RWPE1 (cell line): Measurements from ENCODE around the gene HDGFL3.
"Not testable (repeated sequence)": the region's sequence is repeated elsewhere in the genome, so short reads cannot be mapped to it uniquely, and the experiment has no call there.

ENCODE experiments used
- CTCF ChIA-PET: fragments of 350-600 bp; sonication (Branson Sonifier 250); formaldehyde crosslinking; extraction: SDS; loops from one replicate; lab custom pipeline; 2021; lab: Yijun Ruan, JAX
- POLR2A ChIA-PET: fragments of 400-600 bp; formaldehyde crosslinking; extraction: SDS; loops from one replicate; lab custom pipeline; 2020; ENCODE audit warnings: antibody characterized with exemption; ENCODE audit not compliant: low non-redundant PET; lab: Yijun Ruan, JAX
- DNase-seq: peaks from one replicate; pipeline ENCODE4 v3.0.0; 2012; ENCODE audit warnings: low spot score
- H3K27ac ChIP-seq: fragments of 450-650 bp; 2 replicates; pipeline ENCODE4 v1.5.1; 2017
- TF ChIP-seq, protein P1 (sequence below): fragments of 450-650 bp; conservative IDR thresholded peaks from 2 replicates; pipeline ENCODE4 v1.5.1; 2017; ENCODE audit warnings: low read depth, mild to moderate bottlenecking

The HDGFL3 gene

DNA sequence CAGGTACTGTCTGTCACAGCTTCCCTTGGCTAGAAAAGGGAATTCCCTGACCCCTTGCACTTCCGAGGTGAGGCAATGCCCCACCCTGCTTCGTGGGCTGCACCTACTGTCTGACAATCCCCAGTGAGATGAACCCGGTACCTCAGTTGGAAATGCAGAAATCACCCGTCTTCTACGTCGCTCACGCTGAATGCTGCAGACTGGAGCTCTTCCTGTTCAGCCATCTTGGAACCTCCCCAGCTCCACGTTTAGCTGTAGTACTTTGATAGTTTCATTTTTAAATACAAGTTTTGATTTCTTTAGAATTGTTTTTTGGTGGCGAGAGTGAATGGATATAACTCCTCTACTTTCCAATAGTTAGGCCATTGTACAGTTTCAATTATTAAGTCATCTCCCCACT is 17.8 kb upstream of the HDGFL3 start:
- no peak for DNase-seq
- ChIA-PET POLR2A (no interaction called here), CTCF (no interaction called here)
- H3K27ac ChIP-seq: no peak overlapping the region
- TF ChIP-seq, protein P1, sequence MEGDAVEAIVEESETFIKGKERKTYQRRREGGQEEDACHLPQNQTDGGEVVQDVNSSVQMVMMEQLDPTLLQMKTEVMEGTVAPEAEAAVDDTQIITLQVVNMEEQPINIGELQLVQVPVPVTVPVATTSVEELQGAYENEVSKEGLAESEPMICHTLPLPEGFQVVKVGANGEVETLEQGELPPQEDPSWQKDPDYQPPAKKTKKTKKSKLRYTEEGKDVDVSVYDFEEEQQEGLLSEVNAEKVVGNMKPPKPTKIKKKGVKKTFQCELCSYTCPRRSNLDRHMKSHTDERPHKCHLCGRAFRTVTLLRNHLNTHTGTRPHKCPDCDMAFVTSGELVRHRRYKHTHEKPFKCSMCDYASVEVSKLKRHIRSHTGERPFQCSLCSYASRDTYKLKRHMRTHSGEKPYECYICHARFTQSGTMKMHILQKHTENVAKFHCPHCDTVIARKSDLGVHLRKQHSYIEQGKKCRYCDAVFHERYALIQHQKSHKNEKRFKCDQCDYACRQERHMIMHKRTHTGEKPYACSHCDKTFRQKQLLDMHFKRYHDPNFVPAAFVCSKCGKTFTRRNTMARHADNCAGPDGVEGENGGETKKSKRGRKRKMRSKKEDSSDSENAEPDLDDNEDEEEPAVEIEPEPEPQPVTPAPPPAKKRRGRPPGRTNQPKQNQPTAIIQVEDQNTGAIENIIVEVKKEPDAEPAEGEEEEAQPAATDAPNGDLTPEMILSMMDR: no peak

DNA sequence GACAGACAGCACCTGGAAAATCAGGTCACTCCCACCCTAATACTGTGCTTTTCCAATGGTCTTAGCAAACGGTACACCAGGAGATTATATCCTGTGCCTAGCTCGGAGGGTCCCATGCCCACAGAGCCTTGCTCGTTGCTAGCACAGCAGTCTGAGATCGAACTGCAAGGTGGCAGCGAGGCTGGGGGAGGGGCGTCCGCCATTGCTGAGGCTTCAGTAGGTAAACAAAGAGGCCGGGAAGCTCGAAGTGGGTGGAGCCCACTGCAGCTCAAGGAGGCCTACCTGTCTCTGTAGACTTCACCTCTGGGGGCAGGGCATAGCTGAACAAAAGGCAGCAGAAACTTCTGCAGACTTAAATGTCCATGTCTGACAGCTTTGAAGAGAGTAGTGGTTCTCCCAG is 14.2 kb upstream of the HDGFL3 start:
- H3K27ac ChIP-seq, DNase-seq, POLR2A ChIA-PET: not testable (repeated sequence)
- CTCF ChIA-PET: interaction anchor here (0.7 kb wide), 1 partner anchor 65 kb away, joined by 5 read pairs; no protein-coding TSS in a partner anchor

DNA sequence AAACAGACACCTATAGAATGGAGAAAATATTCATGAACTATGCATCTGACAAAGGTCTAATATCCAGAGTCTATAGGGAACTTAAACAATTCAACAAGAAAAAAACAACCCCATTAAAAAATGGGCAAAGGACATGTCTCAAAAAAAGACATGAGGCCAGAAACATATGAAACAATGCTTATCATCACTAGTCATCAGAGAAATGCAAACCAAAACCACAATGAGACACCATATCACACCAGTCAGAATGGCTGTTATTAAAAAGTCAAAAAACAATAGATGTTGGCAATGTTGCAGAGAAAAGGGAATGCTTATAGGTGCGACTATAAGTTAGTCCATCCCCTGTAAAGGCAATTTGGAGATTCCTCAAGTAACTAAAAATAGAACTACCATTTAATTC is 11.4 kb upstream of the HDGFL3 start:
- TF ChIP-seq, protein P1: no peak
- CTCF ChIA-PET: no interaction called here
- POLR2A ChIA-PET: no interaction called here
- H3K27ac ChIP-seq: no peak overlapping the region
- DNase-seq: no peak

DNA sequence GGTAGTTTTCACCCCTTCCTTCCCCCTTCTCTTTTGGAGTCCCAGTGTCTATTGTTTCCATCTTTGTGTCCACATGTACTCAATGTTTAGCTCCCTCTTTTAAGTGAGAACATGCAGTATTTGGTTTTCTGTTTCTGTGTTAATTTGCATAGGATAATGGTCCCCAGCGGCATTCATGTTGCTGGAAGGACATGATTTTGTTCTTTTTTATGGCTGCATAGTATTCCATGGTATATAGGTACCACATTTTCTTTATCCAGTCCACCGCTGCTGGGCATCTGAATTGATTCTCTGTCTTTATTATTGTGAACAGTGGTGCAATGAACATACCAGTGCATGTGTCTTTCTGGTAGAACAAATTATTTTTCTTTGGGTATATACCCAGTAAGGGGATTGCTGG is 7.7 kb upstream of the HDGFL3 start:
- no peak for DNase-seq
- CTCF ChIA-PET: no interaction called here
- H3K27ac ChIP-seq: no peak overlapping the region
- TF ChIP-seq, protein P1: no peak
- POLR2A ChIA-PET: no interaction called here

DNA sequence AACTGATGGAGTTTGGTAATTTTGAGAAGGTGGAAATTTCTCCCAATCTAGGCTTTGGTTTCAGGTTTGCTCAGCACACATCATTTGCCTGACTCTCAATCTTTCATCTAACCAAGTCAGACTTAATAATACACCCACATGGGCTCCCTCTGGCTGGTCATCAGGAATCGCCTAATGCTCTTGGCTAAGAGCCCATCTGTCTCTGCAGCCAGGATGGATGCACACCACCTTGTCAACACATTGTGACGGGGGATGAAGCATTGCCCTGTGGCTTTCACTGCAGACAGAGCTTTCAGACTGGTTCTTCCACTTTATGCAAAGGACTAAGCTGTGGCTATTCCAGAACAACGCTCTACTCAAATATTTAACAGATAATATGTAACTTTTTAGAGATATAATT is 3.0 kb upstream of the HDGFL3 start:
- ChIA-PET CTCF (interaction anchor here (0.6 kb wide), 1 partner anchor 26 kb away, joined by 3 read pairs; no protein-coding TSS in a partner anchor), POLR2A (no interaction called here)
- TF ChIP-seq, protein P1: no peak
- DNase-seq: peak; percentile 71
- no peak overlapping the region for H3K27ac ChIP-seq

DNA sequence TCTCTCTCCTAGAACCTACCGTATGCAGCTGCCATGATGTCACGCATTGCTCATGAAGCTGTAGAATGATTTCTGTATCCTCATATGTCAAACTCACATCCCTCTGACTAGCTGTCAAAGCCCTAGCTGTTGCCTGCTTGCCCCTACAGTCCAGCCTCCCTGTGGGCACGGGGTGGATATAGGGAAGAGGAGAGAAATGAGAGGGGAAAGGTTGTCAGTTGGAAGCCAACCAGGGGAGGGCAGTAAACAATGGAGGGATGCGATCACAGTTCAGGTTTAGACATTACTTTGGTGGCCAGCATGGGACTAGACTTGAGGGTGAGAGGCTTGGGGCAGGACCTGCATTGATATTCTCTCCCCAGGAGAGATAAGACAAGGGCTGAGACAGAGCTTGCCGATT is 1.7 kb upstream of the HDGFL3 start:
- TF ChIP-seq, protein P1: no peak
- POLR2A ChIA-PET: no interaction called here
- no peak overlapping the region for H3K27ac ChIP-seq
- CTCF ChIA-PET: no interaction called here
- no peak for DNase-seq

DNA sequence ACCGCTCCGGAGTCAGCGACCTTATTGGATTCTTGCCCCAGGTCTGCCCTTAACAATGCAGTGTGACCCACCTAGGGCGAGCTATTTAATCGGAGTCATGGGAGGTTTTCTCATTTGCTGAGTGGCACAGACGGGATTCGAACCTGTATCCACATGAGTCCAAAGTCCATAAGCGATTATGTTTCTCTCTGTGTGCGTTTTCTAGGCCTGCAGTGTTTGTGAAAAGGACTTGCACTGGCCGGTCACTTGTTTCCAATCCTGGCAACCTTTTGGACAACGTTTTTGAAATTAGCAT is 691 bp upstream of the HDGFL3 start:
- ChIA-PET CTCF (interaction anchor here (0.6 kb wide), 4 partner anchors 9 to 668 kb away, joined by 3 to 4 read pairs (median 3); partner anchors contain the start of genes RPS17 and SH3GL3), POLR2A (interaction anchor here (0.6 to 1.5 kb wide), 2 partner anchors 30 to 141 kb away, joined by 3 to 6 read pairs; partner anchors contain the start of gene BTBD1)
- TF ChIP-seq, protein P1: no peak; the same call in 1 of the 2 replicates
- H3K27ac ChIP-seq: peak overlapping the region; percentile 89
- DNase-seq: no peak
